Measurements from ENCODE around the gene ANKRD63. TPM values are rescaled to one million over a fixed set of nuclear protein-coding genes. Genes with fewer than 3 reads are reported as not detected.

Gene ANKRD63
- total and polyA plus RNA-seq, 7 donors = 1.6 TPM; not detected in 6

DNA sequence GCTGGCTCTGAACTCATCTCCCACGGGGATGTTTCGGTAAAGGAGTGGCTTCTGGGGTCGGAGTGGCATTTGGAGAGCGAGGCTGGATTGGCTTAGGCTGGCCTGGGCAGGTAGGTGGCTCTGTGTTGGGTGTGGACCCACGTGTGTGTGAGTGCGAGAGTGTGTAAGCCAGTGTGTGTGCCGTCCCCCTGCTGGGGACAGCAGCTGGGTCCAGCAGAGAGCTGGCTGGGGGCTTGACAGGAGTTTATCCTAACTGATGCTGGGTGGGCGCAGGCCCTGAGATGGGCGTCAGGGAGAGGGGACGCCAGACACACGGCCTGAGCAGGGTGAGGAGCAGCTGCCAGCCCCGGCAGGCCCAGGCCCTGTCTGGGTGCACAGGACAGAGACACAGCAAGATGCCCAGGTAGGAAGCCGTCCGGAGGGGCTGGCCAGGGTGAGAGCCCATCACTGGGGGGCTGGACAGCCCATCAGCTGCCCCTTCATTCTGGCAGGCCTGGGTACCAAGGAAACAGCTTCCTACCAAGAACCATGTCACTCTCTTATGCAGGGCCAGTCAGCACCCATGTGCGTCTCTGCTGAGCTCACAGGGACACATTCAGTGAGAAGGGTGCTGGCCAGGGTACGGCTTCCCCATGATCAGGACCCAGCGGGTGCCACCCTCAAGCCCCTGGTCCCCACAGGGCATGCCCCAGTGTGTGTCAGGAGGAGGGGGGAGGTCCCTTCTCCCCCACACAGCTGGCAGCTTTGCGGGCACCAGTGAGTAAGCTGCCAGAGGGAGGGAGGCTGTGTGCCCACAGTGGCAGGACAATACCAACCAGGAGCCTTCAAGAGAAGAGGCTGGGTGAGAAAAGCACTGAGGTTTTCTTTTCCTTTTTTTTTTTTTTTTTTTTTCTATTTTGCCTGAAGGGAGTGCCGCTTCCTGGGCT is 42.9 kb downstream of the ANKRD63 start:
- intact Hi-C loops (cut with DNase I) = no loop called here
- no peak for TF ChIP-seq POLR2AphosphoS5 (IDR thresholded peaks at IDR 0.05)

GRCh38 chr15:40239404-40239692 is 43.5 kb downstream of the ANKRD63 start:
- WGBS, 2 donors = 36 to 52% methylated on average over 5 of the region's 5 CpGs
- peak overlapping the region in 3 of 4 donors; percentile 25 to 41 (median 35) for H3K4me3 ChIP-seq
- H3K36me3 ChIP-seq = no peaks in the 10 kb centered on the region
- H3K9me3 ChIP-seq = no peaks in the 10 kb centered on the region
- no peak overlapping the region for H3K27ac ChIP-seq
- peaks cover 0 to 21% (median 17%) of the 10 kb centered on the region in 3 donors for H3K27me3 ChIP-seq
- no peak for TF ChIP-seq POLR2AphosphoS5 (IDR thresholded peaks at IDR 0.05)
- no peak for TF ChIP-seq EP300 (IDR thresholded peaks at IDR 0.05)
- TF ChIP-seq POLR2A (IDR thresholded peaks at IDR 0.05) = no peak
- TF ChIP-seq CTCF (IDR thresholded peaks at IDR 0.05) = no peak
- no peak for DNase-seq
- intact Hi-C loops (cut with DNase I) = no loop called here
- H3K4me1 ChIP-seq = peaks cover 0 to 12% (median 9%) of the 10 kb centered on the region in 4 donors

More for the DNA sequence above, 42.9 kb downstream of the ANKRD63 start:
- Histone ChIP-seq H3K9me3 (no peaks in the 10 kb centered on the region), H3K4me3 (no peak overlapping the region), H3K36me3 (no peaks in the 10 kb centered on the region), H3K27ac (no peak overlapping the region), H3K27me3 (peaks cover 0 to 21% (median 17%) of the 10 kb centered on the region in 3 donors), H3K4me1 (peaks cover 0 to 12% (median 9%) of the 10 kb centered on the region in 4 donors)
- DNase-seq = peak; percentile 63
- WGBS, 2 donors = 81 to 89% methylated on average over 19 of the region's 19 CpGs

DNA sequence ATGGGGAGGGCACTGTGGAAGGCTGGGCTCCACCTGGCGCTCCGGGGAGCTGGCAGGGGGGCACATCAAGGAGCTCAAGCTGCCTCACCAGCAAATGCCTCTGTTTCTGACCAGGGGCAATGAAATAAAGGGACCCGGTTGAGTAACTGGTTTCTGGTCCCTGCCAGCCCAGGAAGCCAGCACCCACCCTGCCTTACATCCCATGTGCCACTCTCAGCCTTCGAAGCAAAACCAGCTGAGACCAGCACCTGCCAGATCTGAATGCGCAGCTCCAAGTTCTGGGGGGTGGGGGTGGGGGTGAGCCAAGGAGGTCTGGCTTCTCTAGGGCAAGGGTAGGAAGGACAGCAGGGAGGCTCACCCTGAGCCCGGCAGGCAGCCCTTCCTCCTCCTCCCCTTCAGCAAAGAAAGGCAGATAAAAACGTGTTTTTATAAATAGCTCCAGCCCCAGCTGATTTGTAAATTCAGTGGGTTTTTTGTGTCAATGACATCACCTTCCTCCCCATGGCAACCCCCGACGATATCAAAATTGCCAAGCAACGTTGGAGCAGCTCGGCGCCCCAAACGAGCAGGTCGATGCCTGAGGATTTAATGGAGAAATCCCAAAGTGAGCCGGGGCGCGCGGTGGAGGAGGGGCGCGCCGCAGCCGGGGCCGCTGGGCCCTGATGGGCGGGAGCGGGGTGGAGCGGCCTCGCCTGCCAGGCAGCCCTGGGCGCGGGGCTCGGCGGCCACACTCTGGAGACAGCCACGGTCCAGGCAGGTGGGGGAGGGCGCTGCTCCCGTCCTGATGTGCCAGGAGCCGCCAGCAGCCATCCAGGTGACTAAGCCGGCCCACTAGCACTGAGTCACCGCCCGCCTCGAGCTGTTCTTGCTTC is 44.1 kb downstream of the ANKRD63 start, which contains the start of gene PAK6:
TSS of gene PAK6 (plus strand) at position 532 of the 872 bp plus-strand sequence. CDS start 25,723 bp downstream, outside the sequence.
- WGBS, 2 donors = 4 to 8% methylated on average over 39 of the region's 39 CpGs
- Histone ChIP-seq H3K4me3 (peak within 1 kb of the TSS in 3 of 4 donors; percentile 25 to 41 (median 35)), H3K4me1 (peaks cover 0 to 12% (median 9%) of the 10 kb centered on the region in 4 donors), H3K27ac (no peak within 1 kb of the TSS), H3K27me3 (peaks cover 0 to 21% (median 17%) of the 10 kb centered on the region in 3 donors), H3K9me3 (no peaks in the 10 kb centered on the region), H3K36me3 (no peaks in the 10 kb centered on the region)
- no peak for TF ChIP-seq CTCF (IDR thresholded peaks at IDR 0.05)
- TF ChIP-seq EP300 (IDR thresholded peaks at IDR 0.05) = no peak
- no peak for TF ChIP-seq POLR2AphosphoS5 (IDR thresholded peaks at IDR 0.05)
- no peak for TF ChIP-seq POLR2A (IDR thresholded peaks at IDR 0.05)
- intact Hi-C loops (cut with DNase I) = no loop called here
- peak; percentile 66 for DNase-seq

- H3K27me3 ChIP-seq = peaks cover 0 to 20% (median 17%) of the 10 kb centered on the region in 3 donors
- peak overlapping the region in 1 of 4 donors; percentile 14 for H3K27ac ChIP-seq
- no peak overlapping the region for H3K4me3 ChIP-seq
- intact Hi-C loops (cut with DNase I) = no loop called here
- 65 to 86% methylated on average over 4 of the region's 4 CpGs for WGBS, 2 donors
- no peaks in the 10 kb centered on the region for H3K36me3 ChIP-seq
- peaks cover 0 to 12% (median 9%) of the 10 kb centered on the region in 4 donors for H3K4me1 ChIP-seq
- TF ChIP-seq EP300 (IDR thresholded peaks at IDR 0.05) (no peak), POLR2A (IDR thresholded peaks at IDR 0.05) (no peak), POLR2AphosphoS5 (IDR thresholded peaks at IDR 0.05) (no peak), CTCF (IDR thresholded peaks at IDR 0.05) (no peak)
- H3K9me3 ChIP-seq = no peaks in the 10 kb centered on the region
- no peak for DNase-seq
Measured at GRCh38 chr15:40235201-40235885, 47.5 kb downstream of the ANKRD63 start.

Data from sigmoid colon (tissue), 7 donors.